H9 (cell line): ENCODE measurements around the gene CYSTM1. TPM values are rescaled to one million over a fixed set of nuclear protein-coding genes. Genes with fewer than 3 reads are reported as not detected.

Source experiments
- DNase-seq: peaks from one replicate; pipeline ENCODE4 v3.0.0-alpha.2; 2017
- H2AFZ ChIP-seq: one replicate; pipeline ENCODE4 v1.6.1; 2013; ENCODE audit warnings: mild to moderate bottlenecking, low read length, control low read depth, moderate library complexity
- H2AK5ac ChIP-seq: 2 replicates; pipeline ENCODE4 v1.6.1; 2013; ENCODE audit warnings: low read length, control low read depth, mixed read lengths; ENCODE audit not compliant: insufficient read length
- H2BK120ac ChIP-seq: one replicate; pipeline ENCODE4 v1.6.1; 2013; ENCODE audit warnings: low read depth, mild to moderate bottlenecking, low read length, control low read depth, inconsistent platforms; ENCODE audit not compliant: poor library complexity, severe bottlenecking
- H2BK12ac ChIP-seq: 2 replicates; pipeline ENCODE4 v1.6.1; 2013; ENCODE audit warnings: low read length, control low read depth, mixed read lengths, low read depth; ENCODE audit not compliant: insufficient read length
- H2BK15ac ChIP-seq: 2 replicates; pipeline ENCODE4 v1.6.1; 2013; ENCODE audit warnings: low read depth, low read length, control low read depth
- H2BK20ac ChIP-seq: one replicate; pipeline ENCODE4 v1.6.1; 2013; ENCODE audit warnings: low read depth, mild to moderate bottlenecking, low read length, control low read depth, inconsistent platforms; ENCODE audit not compliant: poor library complexity, severe bottlenecking
- H2BK5ac ChIP-seq: 2 replicates; pipeline ENCODE4 v1.6.1; 2013; ENCODE audit warnings: low read length, control low read depth, mixed read lengths; ENCODE audit not compliant: insufficient read length
- H3K14ac ChIP-seq: 2 replicates; pipeline ENCODE4 v1.6.1; 2013; ENCODE audit warnings: low read length, control low read depth; ENCODE audit not compliant: insufficient read depth
- H3K18ac ChIP-seq: 2 replicates; pipeline ENCODE4 v1.6.1; 2013; ENCODE audit warnings: low read depth, mild to moderate bottlenecking, mixed read lengths, low read length, control low read depth; ENCODE audit not compliant: insufficient read length
- H3K23ac ChIP-seq: 2 replicates; pipeline ENCODE4 v1.6.1; 2013; ENCODE audit warnings: low read length, control low read depth, mixed read lengths, low read depth; ENCODE audit not compliant: insufficient read length
- H3K23me2 ChIP-seq: 2 replicates; pipeline ENCODE4 v1.6.1; 2013; ENCODE audit warnings: low read depth, mild to moderate bottlenecking, mixed read lengths, low read length, control low read depth; ENCODE audit not compliant: insufficient read length, poor library complexity, severe bottlenecking
- H3K27ac ChIP-seq: 2 replicates; pipeline ENCODE4 v1.5.1; 2013; ENCODE audit warnings: low read length, control low read depth, mixed read lengths, low read depth; ENCODE audit not compliant: insufficient read length
- H3K27me3 ChIP-seq: 2 replicates; pipeline ENCODE4 v1.6.1; 2013; ENCODE audit warnings: low read length, control low read depth, inconsistent platforms; ENCODE audit not compliant: insufficient read depth
- H3K4ac ChIP-seq: 2 replicates; pipeline ENCODE4 v1.6.1; 2013; ENCODE audit warnings: low read depth, mild to moderate bottlenecking, control low read depth, inconsistent platforms, low read length, moderate library complexity
- H3K4me1 ChIP-seq: 2 replicates; pipeline ENCODE4 v1.6.1; 2013; ENCODE audit warnings: low read length, control low read depth, inconsistent platforms; ENCODE audit not compliant: insufficient read depth
- H3K4me2 ChIP-seq: 2 replicates; pipeline ENCODE4 v1.6.1; 2013; ENCODE audit warnings: low read length, control low read depth, mixed read lengths; ENCODE audit not compliant: insufficient read length, insufficient read depth
- H3K56ac ChIP-seq: 2 replicates; pipeline ENCODE4 v1.6.1; 2013; ENCODE audit warnings: low read depth, mild to moderate bottlenecking, mixed read lengths, low read length, control low read depth; ENCODE audit not compliant: insufficient read length
- H3K79me1 ChIP-seq: 2 replicates; pipeline ENCODE4 v1.6.1; 2013; ENCODE audit warnings: low read depth, mild to moderate bottlenecking, moderate library complexity, low read length, control low read depth, inconsistent platforms; ENCODE audit not compliant: insufficient read depth, poor library complexity, severe bottlenecking
- H3K79me2 ChIP-seq: 2 replicates; pipeline ENCODE4 v1.6.1; 2013; ENCODE audit warnings: low read length, control low read depth, inconsistent platforms; ENCODE audit not compliant: insufficient read depth
- H3K9ac ChIP-seq: 2 replicates; pipeline ENCODE4 v1.6.1; 2013; ENCODE audit warnings: low read length, control low read depth, mixed read lengths; ENCODE audit not compliant: insufficient read length; ENCODE audit errors: extremely low read depth
- H3K9me3 ChIP-seq: one replicate; pipeline ENCODE4 v1.6.1; 2013; ENCODE audit warnings: low read depth, low read length, inconsistent platforms; ENCODE audit not compliant: control insufficient read depth
- H3T11ph ChIP-seq: one replicate; pipeline ENCODE4 v1.6.1; 2013; ENCODE audit warnings: mild to moderate bottlenecking, low read length, control low read depth, inconsistent platforms
- H4K20me1 ChIP-seq: one replicate; pipeline ENCODE4 v1.6.1; 2013; ENCODE audit not compliant: control insufficient read depth, insufficient read length, insufficient read depth
- H4K5ac ChIP-seq: 2 replicates; pipeline ENCODE4 v1.6.1; 2013; ENCODE audit warnings: low read depth, mild to moderate bottlenecking, mixed read lengths, low read length, control low read depth; ENCODE audit not compliant: insufficient read length
- H4K8ac ChIP-seq: replicated peaks from 2 replicates; pipeline ENCODE4 v1.6.1; 2013; ENCODE audit warnings: low read length, control low read depth, mixed read lengths, low read depth; ENCODE audit not compliant: insufficient read length
- H4K91ac ChIP-seq: 2 replicates; pipeline ENCODE4 v1.6.1; 2013; ENCODE audit warnings: low read depth, mild to moderate bottlenecking, moderate library complexity, mixed read lengths, low read length, control low read depth; ENCODE audit not compliant: insufficient read length
- H3K27ac Mint-ChIP-seq, 3 experiments: 2 replicates in 2 of 3; 3 replicates in 1 of 3; pipeline ENCODE4 v1.8.0; 2020 to 2021; ENCODE audit warnings: mixed read lengths in 3 of 3, mild to moderate bottlenecking in 1 of 3, moderate library complexity in 1 of 3
- H3K27me3 Mint-ChIP-seq: 2 replicates; pipeline ENCODE4 v1.8.0; 2021; ENCODE audit warnings: low read depth, mild to moderate bottlenecking, moderate library complexity, mixed read lengths
- H3K36me3 Mint-ChIP-seq, 3 experiments: 2 replicates in 2 of 3; 3 replicates in 1 of 3; pipeline ENCODE4 v1.8.0; 2020 to 2021; ENCODE audit warnings: low read depth in 3 of 3, mixed read lengths in 3 of 3; ENCODE audit not compliant: insufficient read depth in 1 of 3
- H3K4me1 Mint-ChIP-seq, 2 experiments: 2 replicates each; pipeline ENCODE4 v1.8.0; 2020; ENCODE audit warnings: mixed read lengths in 2 of 2
- H3K4me3 Mint-ChIP-seq, 2 experiments: 2 replicates in 1 of 2; 3 replicates in 1 of 2; pipeline ENCODE4 v1.8.0; 2020 to 2021; ENCODE audit warnings: mild to moderate bottlenecking in 2 of 2, mixed read lengths in 2 of 2, moderate library complexity in 1 of 2
- H3K9me3 Mint-ChIP-seq, 2 experiments: 2 replicates in 1 of 2; 3 replicates in 1 of 2; pipeline ENCODE4 v1.8.0; 2020; ENCODE audit warnings: mild to moderate bottlenecking in 2 of 2, mixed read lengths in 2 of 2, moderate library complexity in 1 of 2
- WGBS: extraction: QIAGEN DNeasy Blood & Tissue Kit; methylation state at CpG from one replicate; pipeline ENCODE4 v1.1.7; 2013; ENCODE audit warnings: missing lambda C conversion rate, low lambda C conversion rate, mixed read lengths; ENCODE audit not compliant: insufficient read length; ENCODE audit errors: extremely low coverage; 5-methylcytosine and 5-hydroxymethylcytosine counted together
- total RNA-seq: library from RNA; stranded (reverse); gene quantifications from 2 replicates; pipeline ENCODE4 v1.2.1, GENCODE V29; 2021
- TF ChIP-seq, protein P1 (sequence below): fragments of 200-600 bp; sonication (generic); conservative IDR thresholded peaks from 3 replicates; pipeline ENCODE4 v1.8.0; 2021; ENCODE audit warnings: antibody characterized with exemption, mild to moderate bottlenecking

The CYSTM1 gene
- total RNA-seq, 1 experiment from 2014 or later, result 20.6 TPM

GRCh38 chr5:140236891-140237598 is 62.1 kb downstream of the CYSTM1 start:
- H3K56ac ChIP-seq, result no peak overlapping the region
- H3K36me3 Mint-ChIP-seq, result no peaks in the 10 kb centered on the region
- no peaks in the 10 kb centered on the region for H4K20me1 ChIP-seq
- H3K23me2 ChIP-seq, result no peaks in the 10 kb centered on the region
- no peak overlapping the region for H3K23ac ChIP-seq
- H3K4me1 Mint-ChIP-seq, result peaks cover 13 to 16% of the 10 kb centered on the region in 2 experiments
- H3K27ac ChIP-seq, result no peak overlapping the region
- H3K27me3 ChIP-seq, result no peaks in the 10 kb centered on the region
- no peak overlapping the region for H2BK120ac ChIP-seq
- H3K18ac ChIP-seq, result no peak overlapping the region
- H3K9me3 ChIP-seq, result no peaks in the 10 kb centered on the region
- DNase-seq, result no peak
- no peak overlapping the region for H3K9ac ChIP-seq
- H2BK5ac ChIP-seq, result no peak overlapping the region
- H2BK15ac ChIP-seq, result no peak overlapping the region
- H4K8ac ChIP-seq, result no peak overlapping the region
- no peak overlapping the region for H3K14ac ChIP-seq
- no peak overlapping the region for H4K91ac ChIP-seq
- H3K27ac Mint-ChIP-seq, result no peak overlapping the region; a peak in 1 of 7 replicates
- no peak overlapping the region for H2BK20ac ChIP-seq
- no peak overlapping the region for H4K5ac ChIP-seq
- no peak overlapping the region for H2AFZ ChIP-seq
- no peak overlapping the region for H3K4me3 Mint-ChIP-seq
- no peak overlapping the region for H3K4ac ChIP-seq
- no peak overlapping the region for H2BK12ac ChIP-seq
- H3K4me1 ChIP-seq, result peaks cover 5% of the 10 kb centered on the region; the same call in 1 of the 2 replicates
- H3T11ph ChIP-seq, result no peak overlapping the region
- no peak overlapping the region for H3K4me2 ChIP-seq
- no peaks in the 10 kb centered on the region for H3K79me2 ChIP-seq
- H3K79me1 ChIP-seq, result no peaks in the 10 kb centered on the region
- TF ChIP-seq, protein P1, sequence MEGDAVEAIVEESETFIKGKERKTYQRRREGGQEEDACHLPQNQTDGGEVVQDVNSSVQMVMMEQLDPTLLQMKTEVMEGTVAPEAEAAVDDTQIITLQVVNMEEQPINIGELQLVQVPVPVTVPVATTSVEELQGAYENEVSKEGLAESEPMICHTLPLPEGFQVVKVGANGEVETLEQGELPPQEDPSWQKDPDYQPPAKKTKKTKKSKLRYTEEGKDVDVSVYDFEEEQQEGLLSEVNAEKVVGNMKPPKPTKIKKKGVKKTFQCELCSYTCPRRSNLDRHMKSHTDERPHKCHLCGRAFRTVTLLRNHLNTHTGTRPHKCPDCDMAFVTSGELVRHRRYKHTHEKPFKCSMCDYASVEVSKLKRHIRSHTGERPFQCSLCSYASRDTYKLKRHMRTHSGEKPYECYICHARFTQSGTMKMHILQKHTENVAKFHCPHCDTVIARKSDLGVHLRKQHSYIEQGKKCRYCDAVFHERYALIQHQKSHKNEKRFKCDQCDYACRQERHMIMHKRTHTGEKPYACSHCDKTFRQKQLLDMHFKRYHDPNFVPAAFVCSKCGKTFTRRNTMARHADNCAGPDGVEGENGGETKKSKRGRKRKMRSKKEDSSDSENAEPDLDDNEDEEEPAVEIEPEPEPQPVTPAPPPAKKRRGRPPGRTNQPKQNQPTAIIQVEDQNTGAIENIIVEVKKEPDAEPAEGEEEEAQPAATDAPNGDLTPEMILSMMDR, result no peak
- H3K9me3 Mint-ChIP-seq, result no peaks in the 10 kb centered on the region
- no peaks in the 10 kb centered on the region for H3K27me3 Mint-ChIP-seq
- H2AK5ac ChIP-seq, result no peak overlapping the region
- no CpG with 5 or more reads among the region's 6 CpGs for WGBS
